ENCODE data around the gene GDF15.
A peak's percentile ranks its signal among the peaks of the same experiment; 100 is the strongest.

- TF ChIP-seq MXI1 (conservative IDR thresholded peaks at IDR 0.05; ENCODE audit: poor library complexity, severe bottlenecking) (peak; percentile 78), RAD21 (conservative IDR thresholded peaks at IDR 0.05) (no peak), EP300 (conservative IDR thresholded peaks at IDR 0.05; ENCODE audit: poor library complexity, severe bottlenecking) (no peak), EZH2 (IDR thresholded peaks at IDR 0.05; ENCODE audit: borderline replicate concordance, insufficient read depth, low read length, poor library complexity, severe bottlenecking) (no peak)
- TF ChIP-seq, protein P1, sequence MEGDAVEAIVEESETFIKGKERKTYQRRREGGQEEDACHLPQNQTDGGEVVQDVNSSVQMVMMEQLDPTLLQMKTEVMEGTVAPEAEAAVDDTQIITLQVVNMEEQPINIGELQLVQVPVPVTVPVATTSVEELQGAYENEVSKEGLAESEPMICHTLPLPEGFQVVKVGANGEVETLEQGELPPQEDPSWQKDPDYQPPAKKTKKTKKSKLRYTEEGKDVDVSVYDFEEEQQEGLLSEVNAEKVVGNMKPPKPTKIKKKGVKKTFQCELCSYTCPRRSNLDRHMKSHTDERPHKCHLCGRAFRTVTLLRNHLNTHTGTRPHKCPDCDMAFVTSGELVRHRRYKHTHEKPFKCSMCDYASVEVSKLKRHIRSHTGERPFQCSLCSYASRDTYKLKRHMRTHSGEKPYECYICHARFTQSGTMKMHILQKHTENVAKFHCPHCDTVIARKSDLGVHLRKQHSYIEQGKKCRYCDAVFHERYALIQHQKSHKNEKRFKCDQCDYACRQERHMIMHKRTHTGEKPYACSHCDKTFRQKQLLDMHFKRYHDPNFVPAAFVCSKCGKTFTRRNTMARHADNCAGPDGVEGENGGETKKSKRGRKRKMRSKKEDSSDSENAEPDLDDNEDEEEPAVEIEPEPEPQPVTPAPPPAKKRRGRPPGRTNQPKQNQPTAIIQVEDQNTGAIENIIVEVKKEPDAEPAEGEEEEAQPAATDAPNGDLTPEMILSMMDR (IDR thresholded peaks at IDR 0.05; ENCODE audit: poor library complexity, severe bottlenecking), result peak; percentile 14
- TF ChIP-seq, protein P2, sequence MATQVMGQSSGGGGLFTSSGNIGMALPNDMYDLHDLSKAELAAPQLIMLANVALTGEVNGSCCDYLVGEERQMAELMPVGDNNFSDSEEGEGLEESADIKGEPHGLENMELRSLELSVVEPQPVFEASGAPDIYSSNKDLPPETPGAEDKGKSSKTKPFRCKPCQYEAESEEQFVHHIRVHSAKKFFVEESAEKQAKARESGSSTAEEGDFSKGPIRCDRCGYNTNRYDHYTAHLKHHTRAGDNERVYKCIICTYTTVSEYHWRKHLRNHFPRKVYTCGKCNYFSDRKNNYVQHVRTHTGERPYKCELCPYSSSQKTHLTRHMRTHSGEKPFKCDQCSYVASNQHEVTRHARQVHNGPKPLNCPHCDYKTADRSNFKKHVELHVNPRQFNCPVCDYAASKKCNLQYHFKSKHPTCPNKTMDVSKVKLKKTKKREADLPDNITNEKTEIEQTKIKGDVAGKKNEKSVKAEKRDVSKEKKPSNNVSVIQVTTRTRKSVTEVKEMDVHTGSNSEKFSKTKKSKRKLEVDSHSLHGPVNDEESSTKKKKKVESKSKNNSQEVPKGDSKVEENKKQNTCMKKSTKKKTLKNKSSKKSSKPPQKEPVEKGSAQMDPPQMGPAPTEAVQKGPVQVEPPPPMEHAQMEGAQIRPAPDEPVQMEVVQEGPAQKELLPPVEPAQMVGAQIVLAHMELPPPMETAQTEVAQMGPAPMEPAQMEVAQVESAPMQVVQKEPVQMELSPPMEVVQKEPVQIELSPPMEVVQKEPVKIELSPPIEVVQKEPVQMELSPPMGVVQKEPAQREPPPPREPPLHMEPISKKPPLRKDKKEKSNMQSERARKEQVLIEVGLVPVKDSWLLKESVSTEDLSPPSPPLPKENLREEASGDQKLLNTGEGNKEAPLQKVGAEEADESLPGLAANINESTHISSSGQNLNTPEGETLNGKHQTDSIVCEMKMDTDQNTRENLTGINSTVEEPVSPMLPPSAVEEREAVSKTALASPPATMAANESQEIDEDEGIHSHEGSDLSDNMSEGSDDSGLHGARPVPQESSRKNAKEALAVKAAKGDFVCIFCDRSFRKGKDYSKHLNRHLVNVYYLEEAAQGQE (IDR thresholded peaks at IDR 0.05; ENCODE audit: borderline replicate concordance), result no peak
These were observed 33.9 kb downstream of the GDF15 start for GRCh38 chr19:18419699-18420460.
